HG03354 (cell line): Measurements from ENCODE around the gene SLC25A10.

ENCODE experiments used
- ATAC-seq: cut with Tn5 transposase; IDR thresholded peaks from one replicate; pipeline ENCODE4 v1.9.1; 2021; ENCODE audit warnings: mild to moderate bottlenecking; ENCODE audit not compliant: unreplicated experiment, poor library complexity, severe bottlenecking

The SLC25A10 gene

DNA sequence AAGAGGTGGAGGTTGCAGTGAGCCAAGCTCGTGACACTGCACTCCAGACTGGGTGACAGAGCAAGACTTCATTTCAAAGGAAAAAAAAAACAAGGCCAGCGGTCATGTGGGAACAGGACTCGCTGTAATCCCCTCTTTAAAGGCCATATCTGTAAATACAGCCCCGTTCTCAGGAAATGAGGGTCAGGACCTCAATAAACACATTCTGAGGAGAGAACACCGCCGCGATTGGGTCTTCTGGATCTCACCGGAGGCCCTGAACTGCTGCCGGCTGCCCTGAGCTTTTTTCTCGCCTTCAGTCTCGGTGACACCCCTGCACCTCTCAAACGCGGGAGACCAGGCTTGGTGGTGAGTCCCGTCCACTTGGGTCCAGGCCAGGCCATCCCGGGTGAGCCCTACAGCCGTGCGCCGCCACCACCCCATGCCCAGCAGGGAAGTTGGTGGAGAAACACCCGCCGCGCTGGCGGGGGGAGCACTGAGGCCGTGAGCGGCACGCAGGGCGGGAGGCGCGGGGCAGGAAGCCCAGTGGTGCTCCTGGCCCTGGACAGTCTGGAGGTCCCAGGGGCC lies 28.4 kb downstream of the SLC25A10 start:
- no peak for ATAC-seq

DNA sequence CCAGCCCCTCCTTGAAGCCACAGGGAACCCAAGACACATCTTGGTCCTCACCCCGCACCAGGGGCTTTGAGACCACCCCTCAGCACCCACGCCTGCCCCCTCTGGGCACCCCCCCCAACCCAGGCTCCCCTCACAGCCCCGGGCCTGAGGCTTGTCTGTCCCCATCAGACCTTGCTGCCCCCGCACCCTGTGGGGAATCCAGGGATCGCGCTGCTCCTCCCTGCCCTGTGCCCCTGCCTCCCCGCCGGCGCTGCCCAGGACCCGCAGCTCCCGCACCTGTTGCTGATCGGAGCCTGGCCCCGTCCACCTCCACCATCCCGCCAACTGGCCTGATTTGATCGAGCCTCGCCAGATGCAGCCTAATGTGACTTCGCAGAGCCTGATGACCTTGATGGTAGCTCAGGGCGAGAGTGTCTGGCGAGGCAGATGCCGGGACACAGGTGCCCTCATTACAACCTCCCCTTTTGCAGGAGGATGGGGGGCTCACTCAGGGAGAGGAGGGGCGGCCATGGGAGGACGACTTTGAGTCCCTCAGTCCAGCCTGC lies 29.0 kb downstream of the SLC25A10 start:
- no peak for ATAC-seq

DNA sequence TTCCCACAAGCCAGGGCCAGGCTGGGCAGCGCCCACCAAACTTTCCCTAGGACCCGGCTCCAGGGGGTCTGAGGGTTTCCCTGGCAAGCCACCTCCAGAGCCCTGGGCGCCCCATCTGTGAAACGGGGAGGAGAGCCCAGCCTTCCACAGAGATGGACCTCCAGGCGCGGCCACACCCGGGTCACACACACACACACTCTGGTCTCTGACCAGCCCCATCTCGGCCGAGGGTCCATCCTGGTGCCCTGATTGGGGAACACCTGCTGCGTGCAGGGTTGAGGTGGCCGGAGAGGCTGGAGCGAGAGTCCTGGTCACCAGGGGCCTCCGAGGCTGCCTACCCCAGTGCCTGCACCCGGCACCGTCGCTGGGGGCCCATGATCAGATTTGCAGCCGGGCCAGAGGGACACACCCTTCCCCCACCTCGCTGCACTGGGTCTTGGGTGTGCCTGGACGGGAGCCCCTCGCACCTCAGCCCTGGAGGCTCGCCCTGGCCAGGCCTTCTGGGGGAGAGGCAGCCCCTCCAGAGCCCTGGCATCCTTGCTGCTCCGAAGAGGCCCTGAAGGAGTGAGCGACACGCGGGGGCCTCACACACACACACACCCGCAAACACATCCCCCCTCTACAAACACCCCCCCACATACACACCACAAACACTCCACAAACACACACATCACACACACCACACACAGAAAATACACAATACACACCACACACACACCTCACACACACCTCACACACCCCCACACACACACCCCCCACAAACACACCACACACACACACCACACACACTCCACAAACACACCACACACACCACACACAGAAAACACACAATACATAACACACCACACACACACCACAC lies 29.7 kb downstream of the SLC25A10 start:
- ATAC-seq: no peak
